ENCODE results near the gene UBE2I. TPM values are rescaled to one million over a fixed set of nuclear protein-coding genes. Genes with fewer than 3 reads are reported as not detected.

UBE2I gene
- total RNA-seq, 1 experiment from 2014 or later = 290 TPM

GRCh38 chr16:1279081-1279944 is 30.1 kb upstream of the UBE2I start:
- H2BK15ac ChIP-seq (ENCODE audit: low read depth, low read length) = no peak overlapping the region
- H3K79me1 ChIP-seq (ENCODE audit: insufficient read depth, low read depth, low read length, poor library complexity, severe bottlenecking) = no peaks in the 10 kb centered on the region
- no peak for TF ChIP-seq CTCF (conservative IDR thresholded peaks at IDR 0.05)
- peaks cover 0 to 4% (median 0%) of the 10 kb centered on the region in 3 experiments; a peak in 2 of 7 replicates for H3K36me3 Mint-ChIP-seq (ENCODE audit: insufficient read depth in 1 of 3, low read depth in 3 of 3)
- H3K79me2 ChIP-seq (ENCODE audit: insufficient read depth, low read length) = no peaks in the 10 kb centered on the region
- H4K5ac ChIP-seq (ENCODE audit: insufficient read length, low read depth, low read length) = no peak overlapping the region
- no peak overlapping the region for H2BK120ac ChIP-seq (ENCODE audit: low read depth, low read length, poor library complexity, severe bottlenecking)
- no peak overlapping the region for H3K4me3 Mint-ChIP-seq
- H2BK20ac ChIP-seq (ENCODE audit: low read depth, low read length, poor library complexity, severe bottlenecking) = no peak overlapping the region
- no CpG with 5 or more reads among the region's 30 CpGs for WGBS (ENCODE audit: extremely low coverage, insufficient read length, low lambda C conversion rate)
- no peak overlapping the region for H3K9ac ChIP-seq (ENCODE audit: extremely low read depth, insufficient read length, low read length)
- no peak overlapping the region for H3K27ac Mint-ChIP-seq
- H4K20me1 ChIP-seq (ENCODE audit: control insufficient read depth, insufficient read depth, insufficient read length) = no peaks in the 10 kb centered on the region
- H3K23ac ChIP-seq (ENCODE audit: insufficient read length, low read depth, low read length) = no peak overlapping the region
- no peak overlapping the region for H4K8ac ChIP-seq (replicated peaks; ENCODE audit: insufficient read length, low read depth, low read length)
- H3K23me2 ChIP-seq (ENCODE audit: insufficient read length, low read depth, low read length, poor library complexity, severe bottlenecking) = no peaks in the 10 kb centered on the region
- peaks cover 12 to 23% of the 10 kb centered on the region in 2 experiments; a peak in 3 of 4 replicates for H3K4me1 Mint-ChIP-seq
- no peaks in the 10 kb centered on the region for H3K9me3 ChIP-seq (ENCODE audit: control insufficient read depth, low read depth, low read length)
- no peak overlapping the region for H2AFZ ChIP-seq (ENCODE audit: low read length)
- H3K9me3 Mint-ChIP-seq = no peaks in the 10 kb centered on the region
- H3K4me1 ChIP-seq (ENCODE audit: insufficient read depth, low read length) = no peaks in the 10 kb centered on the region; the same call in 1 of the 2 replicates
- no peak overlapping the region for H2BK12ac ChIP-seq (ENCODE audit: insufficient read length, low read depth, low read length)
- DNase-seq = no peak
- no peak overlapping the region for H3K14ac ChIP-seq (ENCODE audit: insufficient read depth, low read length)
- no peak overlapping the region for H3K4me2 ChIP-seq (ENCODE audit: insufficient read depth, insufficient read length, low read length)
- no peak overlapping the region for H3K56ac ChIP-seq (ENCODE audit: insufficient read length, low read depth, low read length)
- H3K18ac ChIP-seq (ENCODE audit: insufficient read length, low read depth, low read length) = peak overlapping the region; percentile 8
- no peak overlapping the region for H2BK5ac ChIP-seq (ENCODE audit: insufficient read length, low read length)
- no peak overlapping the region for H3T11ph ChIP-seq (ENCODE audit: low read length)
- no peak overlapping the region for H2AK5ac ChIP-seq (ENCODE audit: insufficient read length, low read length)
- H3K4ac ChIP-seq (ENCODE audit: low read depth, low read length) = no peak overlapping the region
- no peaks in the 10 kb centered on the region for H3K27me3 ChIP-seq (ENCODE audit: insufficient read depth, low read length)
- H4K91ac ChIP-seq (ENCODE audit: insufficient read length, low read depth, low read length) = no peak overlapping the region
- no peak overlapping the region for H3K27ac ChIP-seq (ENCODE audit: insufficient read length, low read depth, low read length)
- peaks cover 41% of the 10 kb centered on the region for H3K27me3 Mint-ChIP-seq (ENCODE audit: low read depth)

Data from H9 (cell line).